ENCODE measurements around the gene MIR17HG.

MIR17HG gene

GRCh38 chr13:91355826-91356710, 8.6 kb downstream of the MIR17HG start:
- in situ Hi-C loops (cut with HindIII; ENCODE audit: low sequenced_read_pairs): no loop called here
- TF ChIP-seq CTCF (IDR thresholded peaks at IDR 0.05; ENCODE audit: low read depth, low read length, missing control alignments): no peak
- H3K4me3 ChIP-seq (ENCODE audit: low read depth, low read length): no peak overlapping the region
- DNase-seq (ENCODE audit: low read depth): no peak

DNA sequence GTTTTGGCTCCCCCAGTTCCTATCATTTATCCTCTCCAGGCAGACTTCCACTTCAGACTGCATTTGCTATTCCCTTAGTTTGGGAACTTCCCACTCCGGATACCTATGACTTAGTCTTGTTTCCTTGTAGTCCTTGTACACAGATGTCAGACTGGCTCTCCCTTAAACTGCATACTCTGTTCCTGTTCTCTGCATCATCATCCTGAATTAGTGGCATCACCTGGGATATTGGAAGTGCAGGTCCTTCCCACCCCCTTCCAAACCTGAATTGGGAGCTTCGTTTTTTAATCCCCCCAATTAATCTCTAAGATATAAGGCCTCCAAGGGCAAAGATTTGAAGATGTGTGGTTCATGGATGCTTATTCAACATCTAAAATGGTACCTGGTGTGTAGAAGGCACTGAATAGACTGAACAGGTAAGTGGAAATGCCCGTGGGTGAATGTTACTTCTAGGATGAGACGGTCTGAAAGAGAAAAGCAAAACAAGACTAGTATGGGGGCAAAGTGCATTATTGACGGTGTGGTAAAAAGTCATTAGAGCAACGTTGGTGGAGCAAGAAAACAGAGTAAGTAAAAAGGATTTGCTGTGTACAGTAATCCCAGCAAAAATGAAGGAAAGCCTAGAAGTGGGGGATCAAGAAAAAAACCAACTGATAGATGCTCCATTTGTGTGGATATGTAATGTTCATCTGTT, 9.6 kb downstream of the MIR17HG start:
- no peak for DNase-seq (ENCODE audit: low read depth)
- TF ChIP-seq CTCF (IDR thresholded peaks at IDR 0.05; ENCODE audit: low read depth, low read length, missing control alignments): no peak
- in situ Hi-C loops (cut with HindIII; ENCODE audit: low sequenced_read_pairs): no loop called here
- no peak overlapping the region for H3K4me3 ChIP-seq (ENCODE audit: low read depth, low read length)

- DNase-seq (ENCODE audit: low read depth): no peak
- H3K4me3 ChIP-seq (ENCODE audit: low read depth, low read length): no peak overlapping the region
- no peak for TF ChIP-seq CTCF (IDR thresholded peaks at IDR 0.05; ENCODE audit: low read depth, low read length, missing control alignments)
- in situ Hi-C loops (cut with HindIII; ENCODE audit: low sequenced_read_pairs): no loop called here
Observed at GRCh38 chr13:91357613-91358386, 10.3 kb downstream of the MIR17HG start.

DNA sequence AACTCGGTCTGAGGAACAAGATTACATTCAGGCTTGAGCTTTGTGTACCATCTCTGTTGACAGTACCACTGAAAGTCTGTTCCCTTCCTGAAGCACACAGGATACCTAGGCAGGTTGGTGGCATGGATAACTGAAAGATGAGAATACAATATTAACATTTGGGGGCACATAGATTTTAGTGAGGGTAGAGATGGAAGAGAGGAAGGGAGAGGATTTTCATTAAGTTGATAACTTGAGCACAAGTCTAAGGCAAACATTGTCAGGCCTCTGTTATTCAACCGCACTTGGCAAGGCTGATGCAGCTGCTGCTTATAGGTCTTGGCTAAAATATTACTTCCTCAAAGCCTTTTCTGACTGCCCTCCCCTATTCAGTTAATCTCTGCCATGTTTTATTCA, 10.9 kb downstream of the MIR17HG start:
- TF ChIP-seq CTCF (IDR thresholded peaks at IDR 0.05; ENCODE audit: low read depth, low read length, missing control alignments): no peak
- DNase-seq (ENCODE audit: low read depth): no peak
- in situ Hi-C loops (cut with HindIII; ENCODE audit: low sequenced_read_pairs): no loop called here
- no peak overlapping the region for H3K4me3 ChIP-seq (ENCODE audit: low read depth, low read length)

DNA sequence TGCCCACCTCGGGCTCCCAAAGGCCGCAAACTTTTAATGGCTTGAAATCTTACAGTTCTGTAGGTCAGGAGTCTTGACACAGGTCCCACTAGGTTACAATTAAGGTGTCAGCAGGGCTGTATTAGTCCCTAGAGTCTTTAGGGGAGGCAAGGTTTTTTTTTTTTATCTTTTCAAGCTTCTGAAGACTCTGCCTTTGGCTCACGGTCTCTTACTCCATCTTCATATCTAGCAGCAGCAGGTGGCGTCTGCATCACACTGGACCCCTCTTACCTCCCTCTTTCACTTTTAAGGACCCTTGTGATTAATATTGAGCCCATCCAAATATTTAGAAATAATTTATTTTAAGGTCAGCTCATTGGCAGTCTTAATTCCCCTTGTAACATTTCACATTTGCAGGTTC, 11.6 kb downstream of the MIR17HG start:
- TF ChIP-seq CTCF (IDR thresholded peaks at IDR 0.05; ENCODE audit: low read depth, low read length, missing control alignments): no peak
- DNase-seq (ENCODE audit: low read depth): no peak
- H3K4me3 ChIP-seq (ENCODE audit: low read depth, low read length): no peak overlapping the region
- in situ Hi-C loops (cut with HindIII; ENCODE audit: low sequenced_read_pairs): no loop called here

DNA sequence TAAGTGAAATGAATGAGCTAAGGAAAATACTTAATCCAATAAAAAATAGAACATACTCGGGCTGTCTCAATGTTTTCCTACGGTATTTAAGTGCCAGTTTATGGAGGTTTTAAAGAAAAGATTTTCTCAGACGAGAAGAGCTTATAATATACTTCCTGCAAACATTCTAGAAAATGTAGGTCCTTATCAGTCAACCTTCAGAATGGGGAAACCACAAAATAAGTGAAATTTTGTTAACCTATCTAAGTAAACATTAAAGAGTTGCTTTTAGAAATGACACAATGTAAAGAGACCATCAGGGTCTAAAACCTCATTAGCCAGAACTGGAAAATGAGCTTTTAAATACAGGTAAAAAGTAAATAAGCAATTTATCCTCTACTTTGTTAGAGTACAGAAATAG, 12.1 kb downstream of the MIR17HG start:
- in situ Hi-C loops (cut with HindIII; ENCODE audit: low sequenced_read_pairs): no loop called here
- H3K4me3 ChIP-seq (ENCODE audit: low read depth, low read length): no peak overlapping the region
- TF ChIP-seq CTCF (IDR thresholded peaks at IDR 0.05; ENCODE audit: low read depth, low read length, missing control alignments): no peak
- DNase-seq (ENCODE audit: low read depth): no peak

Data from astrocyte of the cerebellum (primary cell).